Natural killer cell treated with Interleukin-12 subunit alpha and Interleukin-12 subunit beta and Interleukin-15 and Interleukin-18, amount 100 ng/mL, for 72 hours (primary cell): ENCODE data around the gene LRRC45. TPM values are rescaled to one million over a fixed set of nuclear protein-coding genes. Genes with fewer than 3 reads are reported as not detected.

Experiments
- ATAC-seq, 2 donors: fragments of 150-1000 bp; cut with Tn5 transposase in 1 of 2; sonication (Bioruptor Pico), chemical (Tn5 transposase) in 1 of 2; 2 replicates each; pipeline ENCODE4 v1.10.0; 2021
- DNase-seq: peaks from one replicate; pipeline ENCODE4 v3.0.0; 2022; ENCODE audit warnings: low spot score
- H3K27ac Mint-ChIP-seq, 2 donors: 1 replicate in 1 of 2; 2 replicates in 1 of 2; pipeline ENCODE4 v1.8.0; 2022; ENCODE audit warnings: mixed read lengths in 2 of 2, mild to moderate bottlenecking in 1 of 2, moderate library complexity in 1 of 2
- H3K27me3 Mint-ChIP-seq, 2 donors: 1 replicate in 1 of 2; 2 replicates in 1 of 2; pipeline ENCODE4 v1.8.0; 2022; ENCODE audit warnings: mixed read lengths in 2 of 2
- H3K36me3 Mint-ChIP-seq: one replicate; pipeline ENCODE4 v1.8.0; 2022; ENCODE audit warnings: mixed read lengths
- H3K4me1 Mint-ChIP-seq, 2 donors: 1 replicate in 1 of 2; 2 replicates in 1 of 2; pipeline ENCODE4 v1.8.0; 2022; ENCODE audit warnings: low read depth in 2 of 2, mixed read lengths in 2 of 2, mild to moderate bottlenecking in 1 of 2
- H3K4me3 Mint-ChIP-seq: one replicate; pipeline ENCODE4 v1.8.0; 2022; ENCODE audit warnings: mixed read lengths
- H3K9me3 Mint-ChIP-seq: 2 replicates; pipeline ENCODE4 v1.8.0; 2022; ENCODE audit warnings: mixed read lengths
- total RNA-seq, 2 donors: library from RNA; stranded (reverse); gene quantifications; one replicate each; pipeline ENCODE4 v1.2.3, GENCODE V29; 2022

Gene LRRC45
- total RNA-seq, 2 donors from 2014 or later: 16.1 to 42.3 TPM

DNA sequence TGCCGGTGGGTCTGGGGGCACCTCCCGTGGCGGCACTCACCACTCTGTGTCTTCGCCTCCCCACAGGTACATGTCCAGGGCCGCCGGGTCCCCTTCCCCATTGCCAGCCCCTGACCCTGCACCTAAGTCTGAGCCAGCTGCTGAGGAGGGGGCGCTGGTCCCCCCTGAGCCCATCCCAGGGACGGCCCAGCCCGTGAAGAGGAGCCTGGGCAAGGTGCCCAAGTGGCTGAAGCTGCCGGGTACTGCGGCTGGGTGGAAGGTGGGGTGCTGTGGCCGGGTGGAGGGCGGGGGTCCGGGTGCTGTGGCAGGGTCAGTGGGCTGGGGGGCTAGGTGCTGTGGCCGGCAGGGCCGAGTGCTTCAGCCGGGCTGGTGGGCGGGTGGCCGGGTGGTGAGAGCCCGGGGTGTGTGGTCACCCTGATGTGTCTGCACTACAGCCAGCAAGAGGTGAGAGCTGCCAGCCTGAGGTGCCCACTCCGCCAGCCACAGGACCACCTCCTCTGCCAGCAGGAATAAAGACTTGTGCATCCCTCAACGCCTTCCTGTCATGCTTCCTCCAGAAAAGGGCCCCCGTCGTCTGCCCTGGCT, 6.1 kb upstream of the LRRC45 start:
- Mint-ChIP-seq H3K36me3 (no peaks in the 10 kb centered on the region), H3K4me1 (peaks cover 9% of the 10 kb centered on the region in 2 donors), H3K27ac (no peak overlapping the region), H3K4me3 (no peak overlapping the region), H3K27me3 (no peaks in the 10 kb centered on the region), H3K9me3 (no peaks in the 10 kb centered on the region)
- ATAC-seq: no peak
- DNase-seq: no peak

DNA sequence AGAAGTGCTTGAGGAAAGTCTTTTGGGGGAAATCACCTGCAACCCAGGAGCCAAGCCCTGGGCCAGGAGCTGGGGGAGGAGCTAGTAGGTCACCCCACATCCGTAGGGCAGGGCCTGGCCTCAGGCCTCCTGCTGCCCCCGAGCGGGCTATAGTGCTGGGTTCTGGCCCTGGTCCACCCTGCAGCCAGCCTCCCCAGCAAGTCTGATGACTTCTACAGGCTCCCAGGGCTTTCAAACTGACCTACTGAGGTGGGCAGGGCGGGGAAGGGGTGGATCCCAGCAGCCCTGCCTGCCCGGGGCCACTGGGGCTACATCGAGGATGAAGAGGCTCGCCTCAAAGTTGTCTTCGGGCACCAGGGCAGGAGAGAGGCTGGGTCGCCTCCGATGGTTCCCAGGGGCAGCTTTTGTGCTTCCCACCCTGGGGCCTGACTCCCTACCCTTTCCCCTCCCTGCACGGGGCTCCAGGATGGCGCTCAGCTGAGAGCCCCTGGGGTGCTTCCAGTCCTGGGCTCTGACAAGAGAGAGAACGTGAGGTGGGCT, 5.4 kb upstream of the LRRC45 start:
- no peaks in the 10 kb centered on the region for H3K27me3 Mint-ChIP-seq
- H3K4me3 Mint-ChIP-seq: no peak overlapping the region
- ATAC-seq: no peak
- no peaks in the 10 kb centered on the region for H3K9me3 Mint-ChIP-seq
- DNase-seq: no peak
- H3K36me3 Mint-ChIP-seq: no peaks in the 10 kb centered on the region
- H3K27ac Mint-ChIP-seq: no peak overlapping the region
- peaks cover 9% of the 10 kb centered on the region in 2 donors for H3K4me1 Mint-ChIP-seq

DNA sequence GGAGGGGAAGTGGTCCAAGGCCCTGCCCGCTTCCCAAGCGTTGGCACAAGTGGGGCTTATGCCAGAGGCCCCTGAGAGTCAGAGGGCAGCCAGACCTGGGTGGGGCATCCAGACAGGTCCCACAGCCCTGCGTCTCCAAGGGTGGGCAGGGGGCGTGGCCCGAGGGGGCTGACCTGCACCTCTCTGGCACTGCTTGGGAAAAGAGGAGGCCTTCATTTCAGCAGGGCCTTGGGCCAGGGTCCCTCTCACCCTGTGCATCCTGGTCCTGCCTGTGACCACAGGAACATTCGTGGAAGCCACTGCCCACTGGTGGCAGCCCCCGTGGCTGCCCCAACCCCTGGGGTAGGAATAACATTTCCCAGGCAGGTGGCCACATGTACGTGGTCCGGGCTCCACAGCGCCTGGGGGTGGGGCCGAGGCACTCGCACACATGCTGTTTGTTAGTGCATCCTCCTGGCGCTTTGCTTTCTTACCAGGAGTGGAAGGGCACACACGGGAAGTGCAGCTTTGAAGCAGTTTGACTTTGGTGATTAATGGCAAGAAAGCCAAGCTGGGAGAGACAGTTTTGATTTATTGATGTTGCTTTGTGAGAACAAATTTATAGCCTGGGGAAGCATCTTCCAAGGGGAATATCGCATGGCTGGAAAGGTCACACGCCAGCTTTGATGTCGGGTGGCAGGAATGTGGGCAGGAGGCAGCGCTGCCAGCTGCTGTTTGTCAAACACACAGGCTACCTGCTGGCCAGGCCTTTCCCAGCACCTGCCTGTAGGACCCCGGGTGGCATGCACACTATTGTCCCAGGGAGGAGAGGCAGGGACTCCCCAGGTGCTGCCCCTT, 4.7 kb upstream of the LRRC45 start:
- Mint-ChIP-seq H3K27ac (no peak overlapping the region), H3K36me3 (no peaks in the 10 kb centered on the region), H3K9me3 (no peaks in the 10 kb centered on the region), H3K4me3 (no peak overlapping the region), H3K27me3 (no peaks in the 10 kb centered on the region), H3K4me1 (peaks cover 9% of the 10 kb centered on the region in 2 donors)
- DNase-seq: no peak
- ATAC-seq: no peak

- DNase-seq: no peak
- no peaks in the 10 kb centered on the region for H3K36me3 Mint-ChIP-seq
- peaks cover 13 to 16% of the 10 kb centered on the region in 2 donors for H3K4me1 Mint-ChIP-seq
- H3K4me3 Mint-ChIP-seq: no peak overlapping the region
- H3K9me3 Mint-ChIP-seq: no peaks in the 10 kb centered on the region
- no peaks in the 10 kb centered on the region for H3K27me3 Mint-ChIP-seq
- no peak overlapping the region for H3K27ac Mint-ChIP-seq
- no peak for ATAC-seq
These were observed 4.0 kb upstream of the LRRC45 start for GRCh38 chr17:82018989-82019689.

GRCh38 chr17:82019690-82020571, 3.2 kb upstream of the LRRC45 start:
- peaks cover 13 to 17% of the 10 kb centered on the region in 2 donors for H3K4me1 Mint-ChIP-seq
- no peak overlapping the region for H3K27ac Mint-ChIP-seq
- H3K9me3 Mint-ChIP-seq: no peaks in the 10 kb centered on the region
- H3K36me3 Mint-ChIP-seq: no peaks in the 10 kb centered on the region
- DNase-seq (peak; percentile 78), ATAC-seq (no peak)
- no peak overlapping the region for H3K4me3 Mint-ChIP-seq
- H3K27me3 Mint-ChIP-seq: no peaks in the 10 kb centered on the region

DNA sequence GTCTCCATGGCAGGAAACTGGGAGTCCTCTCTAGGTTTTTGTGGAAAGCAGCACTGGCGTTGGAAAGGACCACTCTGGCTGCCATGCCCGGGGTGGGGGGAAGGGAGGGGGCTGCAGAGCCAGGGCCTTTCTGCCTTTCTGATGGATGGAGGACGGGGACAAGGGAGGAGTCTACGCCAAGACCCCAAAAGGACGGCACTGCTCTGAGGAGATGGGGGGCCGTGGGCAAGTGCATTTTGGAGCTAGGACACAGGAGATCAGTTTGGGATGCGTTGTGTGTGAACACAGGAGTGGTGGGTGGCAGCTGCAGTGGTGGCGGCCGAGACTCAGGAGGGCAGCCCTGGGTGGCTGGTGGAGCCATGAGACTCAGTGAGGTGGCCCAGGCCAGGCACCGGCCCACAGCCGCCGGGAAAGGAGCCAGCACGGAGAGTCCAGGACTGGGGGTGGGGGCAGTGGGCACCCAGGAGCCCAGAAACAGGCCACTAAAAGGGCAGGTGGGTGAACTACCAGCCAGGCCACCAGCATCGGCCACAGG, 2.5 kb upstream of the LRRC45 start:
- no peak for DNase-seq
- no peak overlapping the region for H3K27ac Mint-ChIP-seq
- no peaks in the 10 kb centered on the region for H3K36me3 Mint-ChIP-seq
- peaks cover 13 to 17% of the 10 kb centered on the region in 2 donors for H3K4me1 Mint-ChIP-seq
- H3K27me3 Mint-ChIP-seq: no peaks in the 10 kb centered on the region
- ATAC-seq: no peak
- peak overlapping the region; percentile 27 for H3K4me3 Mint-ChIP-seq
- H3K9me3 Mint-ChIP-seq: no peaks in the 10 kb centered on the region

- peak overlapping the region; percentile 85 for H3K4me3 Mint-ChIP-seq
- peak overlapping the region in 1 of 2 donors; percentile 53 for H3K27ac Mint-ChIP-seq
- H3K9me3 Mint-ChIP-seq: no peaks in the 10 kb centered on the region
- peaks cover 16 to 17% of the 10 kb centered on the region in 2 donors for H3K4me1 Mint-ChIP-seq
- ATAC-seq (no peak), DNase-seq (no peak)
- H3K27me3 Mint-ChIP-seq: no peaks in the 10 kb centered on the region
- no peaks in the 10 kb centered on the region for H3K36me3 Mint-ChIP-seq
These were observed 1.8 kb upstream of the LRRC45 start for GRCh38 chr17:82021107-82021899.

DNA sequence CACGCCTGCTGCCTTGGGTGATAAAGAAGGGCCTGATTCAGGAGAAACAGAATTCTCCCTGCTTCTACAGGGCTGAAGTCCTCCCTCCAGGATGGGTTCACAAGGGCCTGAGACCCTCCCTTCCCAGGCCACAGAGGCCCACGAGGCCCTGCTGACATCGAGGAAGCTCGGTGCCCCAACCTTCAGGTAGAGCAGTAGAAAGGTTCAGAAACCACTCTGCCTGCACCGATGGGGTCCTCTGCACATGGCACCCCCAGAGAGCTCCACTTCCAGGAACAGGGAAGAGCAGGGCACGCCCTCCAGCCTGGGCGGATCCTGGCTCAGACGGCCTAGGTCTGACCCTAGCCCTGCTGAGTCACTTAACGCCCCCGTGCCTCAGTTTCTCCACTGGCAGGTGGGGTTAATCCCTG, 1.2 kb upstream of the LRRC45 start:
- ATAC-seq (no peak), DNase-seq (no peak)
- Mint-ChIP-seq H3K9me3 (no peaks in the 10 kb centered on the region), H3K27ac (peak overlapping the region in 1 of 2 donors; percentile 53), H3K4me3 (peak overlapping the region; percentile 85), H3K36me3 (no peaks in the 10 kb centered on the region), H3K4me1 (peaks cover 16 to 17% of the 10 kb centered on the region in 2 donors), H3K27me3 (no peaks in the 10 kb centered on the region)

DNA sequence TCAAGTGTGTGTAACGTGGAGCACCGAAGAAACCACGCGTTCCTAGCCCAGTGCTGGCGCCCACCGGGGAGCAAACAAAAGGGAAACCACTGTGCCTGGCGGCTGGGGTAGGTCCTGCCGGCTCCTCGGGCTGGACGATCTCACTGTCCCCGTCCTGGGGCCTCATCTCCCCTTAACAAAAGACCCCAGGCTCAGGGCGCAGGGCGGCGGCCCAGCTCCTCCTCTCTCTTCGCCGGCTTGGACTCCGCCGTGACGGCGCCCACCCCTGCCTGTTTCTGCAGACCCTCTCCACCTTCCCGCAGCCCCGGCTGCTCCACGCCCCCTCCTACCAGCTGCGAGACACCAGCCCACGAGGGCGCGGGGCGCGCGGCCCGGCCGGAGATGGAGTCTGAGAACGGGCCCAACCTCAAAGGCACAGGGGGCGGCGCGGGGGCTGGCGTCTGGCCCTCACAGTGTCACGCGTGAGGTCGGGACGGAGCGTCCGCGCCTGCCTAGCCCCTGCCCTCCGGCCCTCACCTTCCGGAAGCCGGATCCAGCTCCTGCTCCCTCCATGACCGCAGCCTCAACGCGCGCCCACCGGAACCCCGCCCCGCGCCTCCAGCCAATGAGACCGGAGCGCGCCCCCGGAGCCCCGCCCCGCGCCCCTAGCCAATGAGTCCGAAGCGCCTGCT, 660 bp upstream of the LRRC45 start, which contains the start of gene CENPX:
Gene CENPX (minus strand): TSS at position 569 of the 671 bp plus-strand sequence. CDS start 17 bp downstream, at position 552.
- DNase-seq (no peak), ATAC-seq (no peak)
- H3K9me3 Mint-ChIP-seq: no peaks in the 10 kb centered on the region
- peaks cover 16 to 17% of the 10 kb centered on the region in 2 donors for H3K4me1 Mint-ChIP-seq
- H3K27me3 Mint-ChIP-seq: no peaks in the 10 kb centered on the region
- H3K27ac Mint-ChIP-seq: peak within 1 kb of the TSS; percentile 19 to 53
- no peaks in the 10 kb centered on the region for H3K36me3 Mint-ChIP-seq
- peak within 1 kb of the TSS; percentile 85 for H3K4me3 Mint-ChIP-seq

DNA sequence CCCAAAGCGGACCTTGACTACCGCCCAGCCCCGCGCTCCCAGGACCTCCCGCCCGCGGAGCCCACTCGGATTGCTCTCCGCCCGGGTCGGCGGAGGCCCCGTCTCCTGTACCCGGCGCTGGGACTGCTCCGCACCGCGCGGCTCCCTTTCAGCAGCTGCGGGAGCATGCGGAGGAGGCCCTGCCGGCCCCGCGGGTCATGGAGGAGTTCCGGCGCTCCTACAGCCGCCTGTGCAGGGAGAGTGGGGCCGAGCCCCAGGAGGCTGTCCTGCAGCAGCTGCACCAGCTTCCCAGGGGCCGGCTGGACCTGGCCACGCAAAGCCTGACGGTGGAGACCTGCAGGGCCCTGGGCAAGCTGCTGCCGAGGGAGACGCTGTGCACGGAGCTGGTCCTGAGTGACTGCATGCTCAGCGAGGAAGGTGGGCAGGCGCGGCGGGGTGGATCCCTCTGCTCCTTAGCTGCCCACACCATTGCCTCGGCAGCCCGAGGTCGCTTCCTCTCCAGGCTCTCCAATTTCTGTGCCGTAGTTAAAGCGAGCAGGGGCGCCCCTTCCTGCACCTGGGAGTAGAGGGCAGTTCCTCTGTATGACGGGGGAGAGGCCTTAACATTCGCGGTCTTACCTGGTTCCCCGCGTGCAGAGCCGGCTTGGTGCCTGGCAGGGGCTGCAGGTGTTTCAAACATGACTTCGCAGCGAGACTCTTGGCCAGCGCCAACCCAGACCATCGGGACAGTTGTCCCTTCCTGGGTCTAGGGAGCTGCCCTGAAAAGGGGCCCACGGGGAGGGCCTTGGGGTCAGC, 539 bp downstream of the LRRC45 start:
- H3K27me3 Mint-ChIP-seq: no peaks in the 10 kb centered on the region
- no peaks in the 10 kb centered on the region for H3K36me3 Mint-ChIP-seq
- peak overlapping the region; percentile 85 for H3K4me3 Mint-ChIP-seq
- DNase-seq (no peak), ATAC-seq (no peak)
- H3K27ac Mint-ChIP-seq: no peak overlapping the region
- no peaks in the 10 kb centered on the region for H3K9me3 Mint-ChIP-seq
- peaks cover 16 to 17% of the 10 kb centered on the region in 2 donors for H3K4me1 Mint-ChIP-seq

- H3K4me3 Mint-ChIP-seq: no peak overlapping the region
- no peak for ATAC-seq
These were observed 1.8 kb downstream of the LRRC45 start for GRCh38 chr17:82024859-82025258.

More at GRCh38 chr17:82024859-82025258, 1.8 kb downstream of the LRRC45 start:
- Mint-ChIP-seq H3K36me3 (no peaks in the 10 kb centered on the region), H3K27me3 (no peaks in the 10 kb centered on the region), H3K27ac (no peak overlapping the region), H3K4me1 (peaks cover 20 to 24% of the 10 kb centered on the region in 2 donors), H3K9me3 (no peaks in the 10 kb centered on the region)
- DNase-seq: no peak
